ENCODE measurements around the gene PCDHGA1. TPM values are rescaled to one million over a fixed set of nuclear protein-coding genes. Genes with fewer than 3 reads are reported as not detected.

The PCDHGA1 gene
- total and polyA plus RNA-seq, 2 of the 4 experiments (the other 2 are of a cell fraction) = 0.90 to 0.92 TPM

DNA sequence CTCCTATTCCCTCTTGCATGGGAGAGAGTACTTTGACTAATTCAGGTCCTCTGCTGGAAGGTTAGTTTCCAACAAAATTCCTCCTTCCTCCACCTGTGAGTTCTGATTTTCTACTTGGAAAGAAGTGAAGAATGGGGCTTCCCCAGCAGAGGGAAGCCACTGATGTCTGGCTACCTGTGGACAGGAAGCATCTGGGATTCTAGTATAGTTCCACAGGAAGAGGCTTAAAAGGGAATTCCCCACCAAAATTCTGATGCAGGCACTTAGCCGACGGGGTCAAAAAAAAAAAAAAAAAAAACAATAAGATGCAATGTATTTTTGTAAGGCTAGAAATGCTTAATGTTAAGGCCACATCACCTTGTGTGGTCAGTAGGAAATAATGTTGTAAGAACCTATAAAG lies 192.0 kb downstream of the PCDHGA1 start (continued):
- TF ChIP-seq, protein P1, sequence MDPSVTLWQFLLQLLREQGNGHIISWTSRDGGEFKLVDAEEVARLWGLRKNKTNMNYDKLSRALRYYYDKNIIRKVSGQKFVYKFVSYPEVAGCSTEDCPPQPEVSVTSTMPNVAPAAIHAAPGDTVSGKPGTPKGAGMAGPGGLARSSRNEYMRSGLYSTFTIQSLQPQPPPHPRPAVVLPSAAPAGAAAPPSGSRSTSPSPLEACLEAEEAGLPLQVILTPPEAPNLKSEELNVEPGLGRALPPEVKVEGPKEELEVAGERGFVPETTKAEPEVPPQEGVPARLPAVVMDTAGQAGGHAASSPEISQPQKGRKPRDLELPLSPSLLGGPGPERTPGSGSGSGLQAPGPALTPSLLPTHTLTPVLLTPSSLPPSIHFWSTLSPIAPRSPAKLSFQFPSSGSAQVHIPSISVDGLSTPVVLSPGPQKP (IDR thresholded peaks at IDR 0.05; ENCODE audit: borderline replicate concordance, low read depth, low read length) = no peak
- TF ChIP-seq CEBPB (IDR thresholded peaks at IDR 0.05; ENCODE audit: low read depth, low read length) = no peak
- TF ChIP-seq POLR2A (IDR thresholded peaks at IDR 0.05; ENCODE audit: low read depth, low read length) = no peak

DNA sequence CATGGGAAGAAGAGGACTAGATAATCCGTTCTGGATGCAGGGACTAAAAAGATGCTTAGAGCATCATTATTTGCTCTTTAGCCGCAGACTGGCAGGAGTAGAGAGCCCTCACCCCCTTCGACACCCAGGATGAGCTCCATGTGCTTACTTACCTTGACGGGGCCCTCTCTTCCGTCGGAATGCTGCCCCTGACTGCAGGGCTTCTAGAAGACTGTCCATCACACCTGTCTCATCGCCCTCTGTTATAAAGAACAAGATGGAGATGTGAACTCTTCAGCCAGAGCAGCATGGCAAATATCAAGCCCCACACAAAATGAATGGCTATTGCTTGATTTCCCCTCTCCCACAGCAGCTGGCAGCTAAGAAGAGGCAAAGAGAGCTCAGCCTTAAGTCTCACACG lies 193.7 kb downstream of the PCDHGA1 start:
- peak overlapping the region; percentile 19; the same call in 1 of the 2 replicates for H3K27ac ChIP-seq (ENCODE audit: insufficient read depth, low read length)
- H3K9me1 ChIP-seq (ENCODE audit: insufficient read depth, low read length) = peaks cover 14% of the 10 kb centered on the region
- H2AK5ac ChIP-seq (ENCODE audit: low read depth, low read length) = peak overlapping the region; percentile 53; the same call in 1 of the 2 replicates
- H3K4me3 ChIP-seq (ENCODE audit: insufficient read depth, low read depth, low read length) = no peak overlapping the region
- no peak overlapping the region for H3K23ac ChIP-seq (ENCODE audit: low read depth, low read length)
- H2BK20ac ChIP-seq (ENCODE audit: low read depth, low read length) = peak overlapping the region; percentile 18; the same call in 1 of the 2 replicates
- DNase-seq = no peak
- H3K18ac ChIP-seq (ENCODE audit: low read depth, low read length) = no peak overlapping the region; the same call in 1 of the 2 replicates
- no peak overlapping the region for H3K9ac ChIP-seq (ENCODE audit: low read depth, low read length)
- H3K79me1 ChIP-seq (ENCODE audit: low read depth in 1 of 2, low read length in 2 of 2) = peaks cover 3 to 29% of the 10 kb centered on the region in 2 experiments; a peak in 3 of 4 replicates
- H3K14ac ChIP-seq (replicated peaks; ENCODE audit: low read depth, low read length) = peak overlapping the region; percentile 10; the same call in 1 of the 2 replicates
- POLR2A ChIA-PET (ENCODE audit: unreplicated experiment) = no interaction called here
- H3K9me3 ChIP-seq (ENCODE audit: control insufficient read depth, insufficient read depth, low read length) = no peaks in the 10 kb centered on the region
- H3K27me3 ChIP-seq (ENCODE audit: control insufficient read depth, insufficient read depth, low read length) = no peaks in the 10 kb centered on the region
- H3K4me2 ChIP-seq (ENCODE audit: low read depth, low read length) = no peak overlapping the region; the same call in 1 of the 2 replicates
- H4K5ac ChIP-seq (ENCODE audit: low read depth, low read length) = 0 out of 2 replicates have a peak overlapping the region, but pooled peaks have one; percentile 19
- in situ Hi-C loops (cut with MboI; ENCODE audit: low sequenced_read_pairs) = loop anchor here (5.0 kb wide), 1 partner anchor 47 kb away; the partner anchor contains the start of gene PCDHGC3
- no peak overlapping the region for H3K56ac ChIP-seq (ENCODE audit: extremely low read depth, insufficient read depth, low read length)
- intact Hi-C loops (cut with micrococcal nuclease) = loop anchor here (1.0 to 2.0 kb wide), 5 partner anchors 33 to 111 kb away; partner anchors contain the start of genes PCDHGA12, PCDHGB7 and PCDHGC3
- no TSS peak for BruUV-seq (replicated peaks)
- WGBS, 2 experiments (ENCODE audit: extremely low coverage in 2 of 2, insufficient read length in 1 of 2) = no CpG with 5 or more reads among the region's 8 CpGs
- ATAC-seq (ENCODE audit: low read depth) = no peak
- CTCF ChIA-PET = interaction anchor here (0.6 to 3.8 kb wide), 16 partner anchors 10 to 204 kb away, joined by 3 to 24 read pairs (median 5); partner anchors contain the start of genes PCDHGA10, PCDHGA11, PCDHGB7 and PCDHGC5
- peak overlapping the region; percentile 23; the same call in 1 of the 2 replicates for H4K91ac ChIP-seq (ENCODE audit: insufficient read depth, low read depth, low read length)
- H2BK120ac ChIP-seq (ENCODE audit: low read depth, low read length) = peak overlapping the region; percentile 17
- peak overlapping the region in 1 of 2 experiments; percentile 47; a peak in 1 of 4 replicates for H4K8ac ChIP-seq (ENCODE audit: low read depth in 2 of 2, low read length in 2 of 2)
- no peak overlapping the region for H2BK5ac ChIP-seq (ENCODE audit: low read depth, low read length, poor library complexity, severe bottlenecking)
- peak overlapping the region; percentile 49 for H3K4ac ChIP-seq (ENCODE audit: low read depth, low read length)
- peak overlapping the region; percentile 9; the same call in 1 of the 3 replicates for H2BK15ac ChIP-seq (ENCODE audit: low read depth, low read length)
- H4K20me1 ChIP-seq (ENCODE audit: insufficient read depth, low read length) = no peaks in the 10 kb centered on the region
- peaks cover 32% of the 10 kb centered on the region for H3K4me1 ChIP-seq (ENCODE audit: control insufficient read depth, insufficient read depth, low read length)
- no peak overlapping the region for H2AFZ ChIP-seq (replicated peaks; ENCODE audit: low read length, poor library complexity)
- no peaks in the 10 kb centered on the region; the same call in none of the 2 replicates for H3K36me3 ChIP-seq (ENCODE audit: control insufficient read depth, insufficient read depth, low read length)
- H2AK9ac ChIP-seq (replicated peaks; ENCODE audit: low read depth, low read length, poor library complexity) = no peak overlapping the region
- dilution Hi-C loops (cut with HindIII; ENCODE audit: low sequenced_read_pairs, unreplicated experiment) = no loop called here
- TF ChIP-seq RAD21 (IDR thresholded peaks at IDR 0.05; ENCODE audit: low read length) (no peak), FOS (IDR thresholded peaks at IDR 0.05; ENCODE audit: low read depth, low read length) (no peak), CTCF (conservative IDR thresholded peaks at IDR 0.05; ENCODE audit: low read depth, low read length) (no peak), CEBPB (IDR thresholded peaks at IDR 0.05; ENCODE audit: low read depth, low read length) (no peak), MAFK (IDR thresholded peaks at IDR 0.05; ENCODE audit: low read depth, low read length) (no peak), RCOR1 (IDR thresholded peaks at IDR 0.05; ENCODE audit: insufficient replicate concordance, low read length) (no peak), MXI1 (IDR thresholded peaks at IDR 0.05; ENCODE audit: borderline replicate concordance, low read depth, low read length) (no peak), POLR2A (IDR thresholded peaks at IDR 0.05; ENCODE audit: low read depth, low read length) (no peak)
- TF ChIP-seq, protein P1 (IDR thresholded peaks at IDR 0.05; ENCODE audit: borderline replicate concordance, low read depth, low read length) = no peak
- TF ChIP-seq, protein P2, sequence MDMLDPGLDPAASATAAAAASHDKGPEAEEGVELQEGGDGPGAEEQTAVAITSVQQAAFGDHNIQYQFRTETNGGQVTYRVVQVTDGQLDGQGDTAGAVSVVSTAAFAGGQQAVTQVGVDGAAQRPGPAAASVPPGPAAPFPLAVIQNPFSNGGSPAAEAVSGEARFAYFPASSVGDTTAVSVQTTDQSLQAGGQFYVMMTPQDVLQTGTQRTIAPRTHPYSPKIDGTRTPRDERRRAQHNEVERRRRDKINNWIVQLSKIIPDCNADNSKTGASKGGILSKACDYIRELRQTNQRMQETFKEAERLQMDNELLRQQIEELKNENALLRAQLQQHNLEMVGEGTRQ (IDR thresholded peaks at IDR 0.05; ENCODE audit: low read depth, low read length) = no peak
